Stimulated activated CD4-positive, alpha-beta T cell treated with anti-CD3 and anti-CD28 coated beads, Interleukin-1b, Interleukin-23, amount 100 ng/mL, for 4 hours (primary cell): ENCODE measurements around the gene CD40.

Source experiments
- DNase-seq, 2 donors: peaks; one replicate each; pipeline ENCODE4 v3.0.0-alpha.2; 2020; ENCODE audit warnings: low read depth in 2 of 2

The CD40 gene

DNA sequence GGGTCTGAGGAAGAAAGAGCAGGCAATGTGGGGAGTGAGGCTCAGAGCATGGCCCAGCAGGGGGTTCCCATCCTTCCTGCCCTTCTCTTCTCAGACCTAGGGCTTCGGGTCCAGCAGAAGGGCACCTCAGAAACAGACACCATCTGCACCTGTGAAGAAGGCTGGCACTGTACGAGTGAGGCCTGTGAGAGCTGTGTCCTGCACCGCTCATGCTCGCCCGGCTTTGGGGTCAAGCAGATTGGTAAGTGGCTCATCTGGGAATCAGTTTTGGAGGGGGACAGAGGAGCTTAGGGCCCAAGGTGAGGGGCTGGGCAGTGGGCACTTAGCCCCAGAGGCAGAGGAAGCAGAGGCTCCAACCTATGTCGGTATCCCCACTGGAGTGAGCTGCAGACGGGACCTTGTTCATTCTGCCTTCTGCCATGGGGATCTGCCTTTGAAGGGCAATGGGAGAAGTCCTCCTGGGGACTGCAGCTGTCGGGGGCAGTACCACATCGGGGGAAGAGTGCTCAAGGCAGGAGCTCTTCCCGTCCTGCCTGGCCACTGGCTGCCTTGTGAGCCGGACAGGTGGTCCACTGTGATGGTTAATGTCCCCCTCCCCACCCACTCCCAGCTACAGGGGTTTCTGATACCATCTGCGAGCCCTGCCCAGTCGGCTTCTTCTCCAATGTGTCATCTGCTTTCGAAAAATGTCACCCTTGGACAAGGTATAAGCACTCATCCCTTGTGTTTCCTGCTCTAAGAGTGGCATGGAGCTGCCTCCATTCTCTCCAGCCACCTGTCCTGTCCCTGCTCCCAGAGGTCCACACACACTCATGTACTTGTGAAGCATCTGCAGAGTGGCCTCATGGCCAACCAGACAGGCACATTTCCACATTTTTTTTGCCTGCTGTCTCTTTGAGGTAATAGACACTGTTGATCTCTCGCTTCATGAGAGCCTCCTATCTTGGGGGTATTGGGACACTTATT lies 4.7 kb downstream of the CD40 start:
- DNase-seq, result no peak

DNA sequence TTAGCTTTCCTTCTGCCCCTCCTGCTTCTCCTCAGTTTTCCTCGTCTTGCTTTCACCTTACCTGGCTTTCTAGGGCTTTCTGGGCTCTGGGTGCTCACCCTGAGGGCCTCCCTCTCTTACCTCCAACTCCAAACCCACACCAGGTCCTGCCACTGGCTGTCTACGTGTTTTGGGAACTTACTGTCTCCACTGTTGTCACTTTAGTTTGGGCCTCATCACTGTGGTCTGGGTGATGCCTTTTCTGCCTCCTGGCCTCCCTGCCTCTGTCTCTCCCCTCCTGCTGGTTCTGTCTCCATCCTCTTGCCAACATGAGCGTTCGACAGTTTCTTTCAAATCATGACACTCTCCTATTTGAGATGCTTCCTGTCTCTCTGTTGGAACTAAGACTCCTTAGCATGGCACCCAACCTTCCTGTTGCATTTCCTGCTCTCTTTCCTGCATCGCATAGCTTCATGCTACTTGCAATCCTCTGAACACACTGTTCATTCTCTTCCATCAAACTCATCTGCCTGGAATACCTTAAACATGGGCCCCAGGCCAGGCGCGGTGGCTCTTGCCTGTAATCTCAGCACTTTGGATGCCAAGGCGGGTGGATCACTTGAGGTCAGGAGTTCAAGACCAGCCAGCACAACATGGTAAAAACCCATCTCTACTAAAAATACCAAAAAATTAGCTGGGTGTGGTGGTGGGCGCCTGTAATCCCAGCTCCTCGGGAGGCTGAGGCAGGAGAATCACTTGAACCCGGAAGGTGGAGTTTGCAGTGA lies 5.5 kb downstream of the CD40 start:
- no peak for DNase-seq

DNA sequence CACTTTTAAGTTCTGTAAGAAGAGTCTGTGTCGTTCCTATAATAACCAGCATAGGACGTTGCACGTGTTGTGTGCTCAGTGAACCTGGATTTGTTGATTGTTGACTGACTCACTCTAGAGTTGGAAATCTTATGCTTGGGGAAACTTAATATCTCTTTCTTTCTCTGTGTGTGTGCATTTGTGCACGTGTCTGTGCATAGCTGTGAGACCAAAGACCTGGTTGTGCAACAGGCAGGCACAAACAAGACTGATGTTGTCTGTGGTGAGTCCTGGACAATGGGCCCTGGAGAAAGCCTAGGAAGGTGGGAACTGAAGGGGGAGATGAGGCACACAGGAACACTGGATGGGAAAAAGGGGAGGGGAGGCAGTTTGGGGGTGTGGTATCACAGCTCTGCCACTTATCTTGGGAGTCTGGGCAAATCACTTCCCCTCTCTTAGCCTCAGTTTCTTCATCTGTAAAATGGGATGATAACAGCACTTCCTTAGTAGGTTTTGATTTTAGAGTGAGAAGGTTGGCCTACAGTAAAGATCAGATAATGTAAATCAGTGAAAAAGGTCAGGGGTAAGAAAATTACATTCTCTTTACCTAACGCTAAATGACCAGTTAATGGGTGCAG lies 8.4 kb downstream of the CD40 start:
- no peak for DNase-seq

DNA sequence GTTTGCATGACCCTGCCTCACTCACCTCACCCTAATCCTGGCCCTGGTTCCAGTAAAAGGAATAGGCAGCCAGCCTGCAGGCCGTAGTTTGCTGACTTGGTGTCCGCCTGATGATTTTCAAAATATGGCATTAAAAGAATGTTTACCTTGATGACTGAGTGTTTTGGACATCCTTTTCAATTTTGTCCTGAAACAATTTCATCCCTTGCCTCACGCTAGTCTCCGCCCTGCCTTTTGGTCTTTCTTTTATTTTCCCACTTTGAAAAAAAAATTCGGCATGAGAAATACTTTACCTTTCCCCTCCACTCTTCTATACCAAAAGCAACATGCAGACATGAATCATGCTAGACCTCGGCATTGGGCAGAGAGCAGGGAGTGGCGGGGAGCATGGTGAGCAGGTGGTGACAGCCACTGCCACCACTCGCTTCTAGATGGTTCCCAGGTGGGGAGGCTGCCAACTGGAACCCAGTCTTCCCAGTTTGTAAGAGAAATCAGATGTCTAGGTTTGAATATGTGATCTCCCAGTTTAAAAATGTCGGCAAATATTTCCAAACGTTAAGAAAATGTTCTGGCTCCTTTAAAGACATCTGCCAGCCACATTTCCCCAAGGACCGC lies 9.4 kb downstream of the CD40 start:
- no peak for DNase-seq

DNA sequence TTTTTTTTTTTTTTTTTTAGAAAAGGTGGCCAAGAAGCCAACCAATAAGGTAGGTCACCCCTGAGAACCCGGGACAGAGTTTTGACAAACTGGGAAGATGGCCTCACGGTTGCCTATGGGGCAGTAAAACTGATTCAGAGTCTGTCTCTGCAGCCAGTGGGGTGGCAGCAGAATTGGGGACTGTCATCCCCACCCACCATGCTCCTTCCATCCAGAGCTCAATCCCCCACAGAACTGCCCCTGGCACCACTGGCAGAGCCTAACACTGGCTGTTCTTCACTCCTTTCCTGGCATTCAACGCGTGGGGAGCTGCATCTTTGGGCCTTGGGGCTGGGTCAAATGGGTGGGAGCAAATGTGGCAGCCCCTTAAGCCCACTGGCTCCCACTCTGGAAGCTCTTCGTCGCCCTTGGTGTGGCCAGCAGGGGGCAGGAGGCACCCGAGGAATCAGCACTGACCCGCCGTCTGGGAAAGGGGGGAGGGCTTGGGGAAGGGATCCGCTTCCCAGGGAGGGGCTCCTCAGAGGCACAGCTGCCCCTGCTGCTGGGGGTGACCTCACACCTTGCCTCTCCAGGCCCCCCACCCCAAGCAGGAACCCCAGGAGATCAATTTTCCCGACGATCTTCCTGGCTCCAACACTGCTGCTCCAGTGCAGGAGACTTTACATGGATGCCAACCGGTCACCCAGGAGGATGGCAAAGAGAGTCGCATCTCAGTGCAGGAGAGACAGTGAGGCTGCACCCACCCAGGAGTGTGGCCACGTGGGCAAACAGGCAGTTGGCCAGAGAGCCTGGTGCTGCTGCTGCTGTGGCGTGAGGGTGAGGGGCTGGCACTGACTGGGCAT lies 10.4 kb downstream of the CD40 start:
- DNase-seq, result no peak

DNA sequence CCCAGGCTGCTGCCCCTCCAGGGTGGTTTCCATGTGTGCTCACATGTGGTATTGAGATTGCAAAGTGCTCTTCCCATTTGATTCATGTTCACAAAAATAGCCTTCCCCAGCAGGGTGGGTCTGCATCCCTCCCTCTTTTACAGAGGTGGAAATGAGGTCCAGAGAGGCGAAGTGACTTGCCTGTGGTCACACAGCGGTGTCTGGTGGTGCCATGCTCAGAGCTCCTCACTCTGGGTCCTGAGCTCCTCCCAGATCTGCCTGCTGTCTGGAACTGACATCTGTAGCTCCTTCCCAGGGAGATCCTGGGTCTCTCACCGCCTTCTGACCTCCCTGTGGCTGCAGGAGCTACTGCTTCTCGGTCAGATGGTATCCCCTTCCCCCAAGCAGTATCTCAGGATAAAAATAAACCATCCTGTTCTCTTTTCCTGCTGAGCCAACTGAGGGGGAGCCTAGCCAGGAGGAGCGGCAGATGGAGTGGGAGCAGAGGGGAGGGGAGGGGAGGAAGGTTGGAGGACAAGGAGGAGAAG lies 11.9 kb downstream of the CD40 start:
- DNase-seq, result no peak

DNA sequence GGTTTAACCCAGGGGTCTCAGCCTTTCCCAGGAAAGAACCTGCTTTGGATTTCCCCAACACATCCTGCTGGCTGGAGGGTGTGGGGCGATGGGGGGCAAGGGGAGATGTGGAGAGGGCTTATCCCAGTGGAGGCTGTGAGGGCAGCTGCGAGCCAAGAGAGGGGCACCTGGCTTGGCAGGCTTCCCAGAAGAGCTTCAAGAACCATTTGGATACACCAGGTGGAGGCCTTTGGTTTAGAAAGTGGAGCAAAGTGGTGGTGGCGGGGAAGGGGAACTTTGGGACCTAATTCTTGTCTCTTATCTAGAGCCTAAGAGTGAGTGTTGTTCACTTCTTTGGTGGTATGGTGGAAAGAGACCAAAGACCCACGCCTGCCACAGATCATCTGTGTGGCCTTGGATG lies 12.4 kb downstream of the CD40 start:
- DNase-seq, result no peak

DNA sequence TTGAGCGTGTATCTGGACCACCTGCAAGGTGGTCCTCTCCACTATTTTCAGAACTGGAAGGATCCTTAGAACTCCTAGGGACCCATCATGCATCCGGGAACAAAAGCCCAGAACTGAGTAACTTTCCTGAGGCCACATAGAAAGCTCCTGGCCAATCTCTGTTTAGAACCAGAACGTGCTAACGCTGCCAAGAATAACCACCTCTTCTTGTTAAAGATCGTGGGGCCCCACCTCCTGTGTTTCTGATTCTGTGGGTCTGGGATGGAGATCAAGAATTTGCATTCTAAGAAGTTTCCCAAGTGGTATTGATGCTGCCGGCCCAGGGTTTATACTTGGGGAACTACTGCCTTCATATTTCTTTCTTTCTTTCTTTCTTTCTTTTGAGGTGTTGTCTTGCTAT lies 13.3 kb downstream of the CD40 start:
- DNase-seq, result no peak

DNA sequence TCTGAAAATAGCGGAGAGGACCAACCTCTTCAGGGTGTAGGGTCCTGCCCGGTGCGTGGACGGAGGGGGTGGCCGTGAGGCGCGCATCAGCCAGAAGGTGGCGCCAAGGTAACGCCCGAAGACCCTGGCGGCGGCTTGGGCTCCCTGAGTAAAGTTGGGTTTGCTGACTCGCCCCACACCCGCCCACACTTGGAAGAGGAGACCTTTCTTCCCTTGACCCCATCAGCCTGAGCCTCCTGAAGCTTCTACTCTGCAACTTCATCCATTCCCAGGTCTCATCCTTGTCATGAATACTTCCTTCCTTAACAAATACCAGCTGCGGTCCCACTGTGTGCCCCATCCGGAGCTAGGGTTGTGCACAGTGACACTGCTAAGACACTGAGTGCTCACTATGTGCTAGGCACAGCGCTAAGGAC lies 14.6 kb downstream of the CD40 start:
- peak; percentile 23 to 48 for DNase-seq

DNA sequence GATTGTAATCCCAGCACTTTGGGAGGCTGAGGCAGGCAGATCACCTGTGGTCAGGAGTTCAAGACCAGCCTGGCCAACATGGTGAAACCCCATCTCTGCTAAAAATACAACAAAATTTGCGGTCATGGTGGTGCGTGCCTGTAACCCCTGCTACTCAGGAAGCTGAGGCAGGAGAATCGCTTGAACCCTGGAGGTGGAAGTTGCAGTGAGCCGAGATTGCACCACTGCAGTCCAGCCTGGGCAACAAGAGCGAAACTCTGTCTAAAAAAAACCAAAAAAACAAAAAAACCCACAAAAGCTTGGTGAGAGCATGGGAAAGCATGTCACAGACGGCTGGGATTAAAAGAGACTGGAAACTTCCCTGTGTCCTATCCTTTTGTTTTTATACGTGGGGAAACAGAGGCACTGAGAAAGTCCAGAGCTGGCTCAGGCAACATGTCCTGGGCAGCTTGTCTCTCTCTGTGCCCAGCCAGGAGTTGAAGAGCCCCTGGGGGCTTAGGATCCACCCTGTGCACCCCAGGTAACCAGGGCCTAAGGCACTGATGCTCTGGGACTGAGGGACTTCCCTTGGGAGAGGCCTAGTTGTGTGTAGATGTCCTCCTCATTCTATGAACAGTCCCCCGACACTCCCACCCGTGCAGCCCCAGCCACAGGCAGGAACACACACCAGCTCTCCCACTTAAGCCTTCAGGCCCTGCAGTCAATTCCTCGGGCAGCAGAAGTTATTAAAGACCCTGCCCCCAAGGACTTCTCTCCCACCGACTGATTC lies 16.0 kb downstream of the CD40 start:
- no peak for DNase-seq

DNA sequence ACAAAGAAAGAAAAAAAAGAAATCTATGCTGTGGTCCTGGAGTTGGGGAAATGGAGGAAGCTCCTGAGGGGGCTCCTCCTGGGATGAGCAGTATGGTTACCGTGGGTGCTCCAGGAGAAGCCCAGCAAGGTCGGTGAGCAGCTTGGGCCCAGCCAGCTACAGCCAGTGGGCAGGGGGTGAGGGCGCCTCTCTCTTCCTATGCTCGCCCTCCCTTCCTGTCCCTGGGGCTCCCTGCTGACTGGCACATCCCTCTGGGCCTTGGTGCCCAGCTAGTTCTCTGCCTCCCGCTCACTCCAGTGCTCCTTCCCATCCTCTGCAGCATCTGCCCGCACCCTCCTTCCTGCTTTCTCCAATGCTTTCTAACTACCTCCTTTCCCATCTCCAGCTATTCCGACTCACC lies 16.6 kb downstream of the CD40 start:
- DNase-seq, result no peak

DNA sequence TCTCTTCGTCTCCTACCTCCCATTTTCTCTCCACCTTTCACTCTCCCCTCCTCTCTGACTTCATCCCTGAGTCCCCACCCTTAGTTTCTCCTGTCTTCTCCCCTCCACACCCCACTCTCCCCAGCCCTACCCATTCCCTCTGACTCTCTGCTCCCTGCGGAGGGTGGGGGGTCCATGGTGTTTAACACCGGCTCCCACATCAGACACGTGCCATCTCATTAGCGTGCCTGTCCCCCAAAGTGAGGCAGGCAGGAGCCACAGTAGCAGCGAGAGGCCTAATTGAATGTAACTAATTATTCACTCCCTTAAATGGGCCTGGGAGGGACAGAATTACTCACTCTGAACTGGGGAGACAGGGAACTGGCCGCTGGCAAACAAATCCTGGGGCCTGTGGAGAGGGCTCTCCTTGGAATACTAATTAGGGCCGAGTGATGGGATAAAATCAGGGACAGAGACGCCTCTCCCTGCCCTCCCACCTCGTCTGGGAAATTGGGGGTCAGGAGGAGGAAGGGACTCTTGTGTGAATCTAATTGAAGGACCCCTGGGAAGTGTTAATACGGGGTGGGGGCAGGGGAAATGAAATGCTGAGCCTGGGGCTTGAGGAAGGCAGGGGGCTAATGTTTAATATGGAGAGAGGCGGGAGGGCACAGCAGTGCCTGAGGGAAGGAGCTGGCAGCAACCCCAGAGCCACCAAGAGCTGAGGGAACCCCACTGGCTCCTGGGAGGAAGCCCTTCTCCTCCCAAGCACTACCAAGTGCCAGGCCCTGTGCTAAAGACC lies 17.9 kb downstream of the CD40 start:
- no peak for DNase-seq

DNA sequence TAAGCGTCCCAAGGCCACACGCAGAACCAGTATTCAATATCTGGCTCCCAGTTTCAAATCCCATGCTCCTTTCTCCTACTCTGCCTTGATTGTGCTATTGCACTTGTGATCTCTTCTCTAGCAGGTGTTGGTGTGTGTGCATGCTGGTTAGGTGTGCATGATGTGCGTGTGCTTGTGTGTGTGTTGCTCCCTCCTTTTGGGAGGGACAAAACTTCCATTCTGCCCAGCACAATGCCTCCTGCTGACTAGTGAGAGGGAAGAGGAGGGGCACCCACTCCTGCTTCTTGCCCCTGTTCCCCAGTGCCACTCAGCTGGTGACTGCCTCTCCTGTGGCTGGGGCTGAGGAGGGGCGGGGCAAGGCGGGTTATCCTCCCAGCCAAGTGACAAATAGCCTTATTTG lies 19.7 kb downstream of the CD40 start:
- DNase-seq, result no peak

DNA sequence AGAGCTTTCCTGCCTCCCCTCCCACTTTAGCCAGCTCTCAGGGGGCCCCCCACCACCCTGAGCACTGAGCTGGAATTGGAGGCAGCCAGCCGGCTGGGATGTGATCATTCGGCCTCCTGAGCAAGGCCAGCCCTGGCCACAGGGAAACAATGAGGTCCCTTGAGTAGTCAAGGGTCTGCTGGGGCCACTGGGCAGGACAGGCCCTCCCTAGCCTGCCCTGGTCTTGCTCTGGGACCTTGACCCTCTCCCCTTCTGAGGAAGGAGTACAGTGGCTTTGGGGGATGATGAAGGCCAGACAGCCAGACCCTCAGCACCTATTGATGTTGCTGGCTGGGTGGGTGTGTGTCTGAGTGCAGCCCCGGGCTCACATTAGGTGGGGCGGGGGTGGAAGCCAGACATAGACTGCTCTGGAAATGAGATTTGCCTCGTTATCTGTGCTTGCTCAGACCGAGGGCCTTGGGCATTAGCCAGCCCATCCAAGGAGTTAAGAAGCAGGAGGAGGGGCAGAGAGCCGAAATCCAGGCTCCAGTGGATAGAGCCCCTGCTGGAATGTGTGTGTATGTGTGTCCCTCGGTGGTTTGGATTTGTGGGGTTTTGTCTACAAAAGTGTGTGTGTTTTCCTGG lies 21.3 kb downstream of the CD40 start:
- no peak for DNase-seq

DNA sequence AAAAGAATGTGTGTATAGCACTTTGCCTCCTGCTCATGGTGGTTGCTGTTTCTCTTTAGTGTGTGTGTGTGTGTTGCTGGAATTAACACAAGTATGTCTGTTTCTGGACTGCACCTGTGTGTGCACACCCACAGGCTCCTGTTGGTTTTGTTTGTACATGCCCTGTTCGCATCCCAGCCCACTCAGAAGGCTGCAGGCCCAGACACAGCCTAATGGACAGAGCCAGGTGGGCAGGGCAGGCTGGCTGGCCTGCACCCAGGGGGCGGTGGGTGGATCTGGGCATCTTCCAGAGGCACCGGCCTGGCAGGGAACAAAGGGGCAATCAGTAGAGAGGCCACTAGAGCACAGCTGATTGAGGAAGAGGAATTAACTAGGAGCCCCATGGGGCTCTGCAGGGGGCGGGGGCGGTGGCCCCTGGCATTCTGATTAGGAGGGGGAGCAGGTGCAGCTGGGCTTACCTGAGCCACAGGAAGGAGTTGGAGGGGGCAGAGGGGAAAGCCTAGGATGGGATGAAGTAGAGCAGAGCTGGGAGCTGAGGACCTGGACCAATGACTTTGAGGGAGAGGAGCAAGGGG lies 21.9 kb downstream of the CD40 start:
- DNase-seq, result no peak

DNA sequence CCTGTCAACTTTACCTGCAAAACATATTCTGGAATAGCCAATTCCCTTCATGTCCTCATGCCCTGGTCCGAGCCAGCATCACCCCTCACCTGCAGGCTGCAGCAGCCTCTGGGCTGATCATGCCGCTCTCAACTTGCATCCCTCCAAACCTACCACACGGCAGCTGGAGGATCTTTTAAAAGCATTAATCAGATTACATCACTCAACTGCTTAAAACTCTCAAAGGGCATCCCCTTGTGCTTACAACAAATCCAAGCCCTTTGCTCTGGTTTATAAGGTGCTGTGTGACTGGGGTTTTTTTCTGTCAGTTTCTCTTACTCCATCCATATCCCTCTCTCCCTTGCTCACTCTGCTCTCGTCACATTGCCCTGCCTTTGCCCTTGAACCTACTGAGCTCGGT lies 24.0 kb downstream of the CD40 start:
- DNase-seq, result no peak

DNA sequence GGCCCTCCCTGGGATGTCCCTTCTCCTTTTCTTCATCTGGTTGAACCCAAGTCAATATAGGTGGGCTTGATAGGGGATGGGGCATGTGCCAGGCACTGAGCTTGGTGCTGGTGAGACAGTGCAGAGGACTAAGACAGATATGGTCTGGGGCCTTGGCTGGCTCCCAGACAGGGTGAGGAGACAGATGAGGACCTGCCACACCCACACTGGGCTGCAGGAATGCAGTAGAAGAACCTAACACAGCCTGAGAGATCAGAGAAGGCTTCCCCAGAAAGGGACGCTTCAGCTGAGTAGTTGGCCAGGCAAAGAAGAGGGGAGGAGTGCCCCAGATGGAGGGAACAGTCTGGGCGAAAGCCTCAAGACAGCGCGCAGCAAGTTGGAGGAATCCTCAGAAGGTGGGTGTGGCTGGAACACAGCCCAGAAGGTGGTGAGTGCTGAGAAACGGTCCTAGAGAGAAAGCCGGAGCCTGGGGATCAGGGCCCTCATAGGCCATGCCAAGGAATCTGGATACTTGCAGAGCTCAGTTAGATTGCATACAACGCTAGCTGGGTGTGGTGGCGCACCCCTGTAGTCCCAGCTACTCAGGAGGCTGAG lies 26.4 kb downstream of the CD40 start:
- no peak for DNase-seq

DNA sequence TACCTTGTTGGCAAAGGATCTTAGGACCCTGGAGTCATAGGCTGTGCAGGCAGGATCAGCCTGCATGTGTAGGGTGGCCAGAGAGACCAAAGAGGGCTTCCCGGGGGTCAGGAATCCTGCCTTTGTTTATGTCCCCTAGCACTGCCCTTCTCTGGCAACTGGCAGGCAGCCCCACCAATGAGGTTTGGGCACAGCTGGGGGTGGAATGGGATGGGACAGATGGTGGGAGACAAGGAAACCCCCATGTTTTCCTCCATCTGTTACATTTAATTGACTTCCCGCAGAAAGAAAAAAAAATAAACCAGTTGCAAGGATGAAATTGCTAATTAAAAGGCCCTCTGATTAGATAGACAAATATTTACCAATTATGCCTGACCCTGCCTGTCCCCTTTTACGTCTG lies 27.6 kb downstream of the CD40 start:
- DNase-seq, result no peak
